ENCODE measurements around the gene GGCX. TPM values are rescaled to one million over a fixed set of nuclear protein-coding genes. Genes with fewer than 3 reads are reported as not detected.

The GGCX gene
- total and polyA plus RNA-seq, 2 of the 13 experiments (the other 11 are each of a cell fraction or from before 2014, with no cell fraction given): 72.5 to 103 TPM

- 0 out of 2 replicates have a peak, but pooled peaks have one; percentile 25 for TF ChIP-seq THAP7 (CRISPR knock-in tag; IDR thresholded peaks at IDR 0.05)
- TF ChIP-seq ZNF235 (CRISPR knock-in tag; IDR thresholded peaks at IDR 0.05; ENCODE audit: borderline replicate concordance): peak; percentile 95; the same call in 1 of the 2 replicates
- no peak for TF ChIP-seq GMEB2 (CRISPR knock-in tag; IDR thresholded peaks at IDR 0.05; ENCODE audit: low read depth)
- TF ChIP-seq ZNF362 (CRISPR knock-in tag; IDR thresholded peaks at IDR 0.05; ENCODE audit: borderline replicate concordance): peak; percentile 48; the same call in 1 of the 2 replicates
- peak; percentile 88 for TF ChIP-seq POLR2G (IDR thresholded peaks at IDR 0.05; ENCODE audit: low read depth, low read length)
- no peak for TF ChIP-seq TCF12 (IDR thresholded peaks at IDR 0.05)
- TF ChIP-seq TCF12 (CRISPR knock-in tag; IDR thresholded peaks at IDR 0.05): 0 out of 2 replicates have a peak, but pooled peaks have one; percentile 85
- TF ChIP-seq AHR (CRISPR knock-in tag; IDR thresholded peaks at IDR 0.05): no peak; the same call in 1 of the 2 replicates
- peak; percentile 83; the same call in 1 of the 2 replicates for TF ChIP-seq SAFB2 (CRISPR knock-in tag; IDR thresholded peaks at IDR 0.05; ENCODE audit: borderline replicate concordance, low read depth)
- no peak for TF ChIP-seq SIN3B (IDR thresholded peaks at IDR 0.05; ENCODE audit: low read length)
- TF ChIP-seq BCLAF1 (IDR thresholded peaks at IDR 0.05): no peak
- peak; percentile 85 for TF ChIP-seq ISX (CRISPR knock-in tag; conservative IDR thresholded peaks at IDR 0.05)
- TF ChIP-seq ZNF256 (CRISPR knock-in tag; conservative IDR thresholded peaks at IDR 0.05): peak; percentile 25; the same call in 1 of the 2 replicates
- no peak for TF ChIP-seq BRCA1 (CRISPR knock-in tag; IDR thresholded peaks at IDR 0.05)
- TF ChIP-seq PAX8 (CRISPR knock-in tag; IDR thresholded peaks at IDR 0.05; ENCODE audit: borderline replicate concordance): peak; percentile 78; the same call in 1 of the 2 replicates
- no peak for TF ChIP-seq DBP (CRISPR knock-in tag; IDR thresholded peaks at IDR 0.05; ENCODE audit: not compliant biosample characterization)
- TF ChIP-seq YY1 (IDR thresholded peaks at IDR 0.05; ENCODE audit: insufficient read depth, insufficient replicate concordance, low read depth, low read length): peak; percentile 78
- peak; percentile 85; the same call in 1 of the 2 replicates for TF ChIP-seq SALL1 (CRISPR knock-in tag; IDR thresholded peaks at IDR 0.05)
- TF ChIP-seq ZNF597 (CRISPR knock-in tag; IDR thresholded peaks at IDR 0.05): no peak
- TF ChIP-seq ZNF546 (CRISPR knock-in tag; conservative IDR thresholded peaks at IDR 0.05): peak; percentile 82; the same call in 1 of the 2 replicates
- 0 out of 2 replicates have a peak, but pooled peaks have one; percentile 21 for TF ChIP-seq BHLHE40 (IDR thresholded peaks at IDR 0.05; ENCODE audit: low read length)
- peak; percentile 90 for TF ChIP-seq TAF1 (CRISPR knock-in tag; IDR thresholded peaks at IDR 0.05)
Measured at GRCh38 chr2:85584354-85584856, 23.1 kb upstream of the GGCX start, which contains the start of gene VAMP5 (continued).

All from HepG2 (cell line).